Measurements from ENCODE around the gene ZNF438. TPM values are rescaled to one million over a fixed set of nuclear protein-coding genes. Genes with fewer than 3 reads are reported as not detected.

The ZNF438 gene
- total RNA-seq, 1 donor from 2014 or later: 1.7 TPM

GRCh38 chr10:30928742-30929141 is 102.9 kb downstream of the ZNF438 start:
- peaks cover 0 to 9% of the 10 kb centered on the region in 2 donors for H3K9me3 ChIP-seq
- H3K36me3 ChIP-seq: peaks cover 6 to 28% of the 10 kb centered on the region in 2 donors
- no peak overlapping the region for H3K27ac ChIP-seq
- no peaks in the 10 kb centered on the region for H3K4me1 ChIP-seq
- no peaks in the 10 kb centered on the region for H3K27me3 ChIP-seq
- no peak for DNase-seq (ENCODE audit: low spot score in 2 of 2)
- intact Hi-C loops (cut with DNase I): no loop called here
- TF ChIP-seq, protein P1, sequence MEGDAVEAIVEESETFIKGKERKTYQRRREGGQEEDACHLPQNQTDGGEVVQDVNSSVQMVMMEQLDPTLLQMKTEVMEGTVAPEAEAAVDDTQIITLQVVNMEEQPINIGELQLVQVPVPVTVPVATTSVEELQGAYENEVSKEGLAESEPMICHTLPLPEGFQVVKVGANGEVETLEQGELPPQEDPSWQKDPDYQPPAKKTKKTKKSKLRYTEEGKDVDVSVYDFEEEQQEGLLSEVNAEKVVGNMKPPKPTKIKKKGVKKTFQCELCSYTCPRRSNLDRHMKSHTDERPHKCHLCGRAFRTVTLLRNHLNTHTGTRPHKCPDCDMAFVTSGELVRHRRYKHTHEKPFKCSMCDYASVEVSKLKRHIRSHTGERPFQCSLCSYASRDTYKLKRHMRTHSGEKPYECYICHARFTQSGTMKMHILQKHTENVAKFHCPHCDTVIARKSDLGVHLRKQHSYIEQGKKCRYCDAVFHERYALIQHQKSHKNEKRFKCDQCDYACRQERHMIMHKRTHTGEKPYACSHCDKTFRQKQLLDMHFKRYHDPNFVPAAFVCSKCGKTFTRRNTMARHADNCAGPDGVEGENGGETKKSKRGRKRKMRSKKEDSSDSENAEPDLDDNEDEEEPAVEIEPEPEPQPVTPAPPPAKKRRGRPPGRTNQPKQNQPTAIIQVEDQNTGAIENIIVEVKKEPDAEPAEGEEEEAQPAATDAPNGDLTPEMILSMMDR (IDR thresholded peaks at IDR 0.05): no peak
- no peak overlapping the region for H3K4me3 ChIP-seq

DNA sequence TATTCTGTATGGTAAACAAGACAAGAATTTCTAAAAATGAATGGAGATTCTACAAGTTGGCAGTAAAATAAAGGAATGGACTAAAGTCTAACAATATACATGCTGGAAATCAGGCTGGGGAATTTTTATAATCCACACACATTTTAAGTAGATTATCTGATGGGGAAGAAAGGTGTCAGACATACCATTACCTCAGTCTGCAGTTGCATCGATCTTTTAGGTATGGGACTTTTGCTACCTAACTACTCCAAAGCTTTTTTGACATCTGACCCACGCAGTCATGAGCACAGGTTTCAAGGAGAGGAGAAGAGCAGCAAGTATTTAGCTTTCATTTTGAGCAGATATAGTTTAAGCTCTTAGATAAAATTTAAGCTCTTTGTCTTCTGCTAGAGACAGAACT is 113.0 kb downstream of the ZNF438 start:
- DNase-seq (ENCODE audit: low spot score in 2 of 2): no peak
- no peak overlapping the region for H3K4me3 ChIP-seq
- no peak overlapping the region for H3K27ac ChIP-seq
- no peaks in the 10 kb centered on the region for H3K4me1 ChIP-seq
- no peaks in the 10 kb centered on the region for H3K27me3 ChIP-seq
- H3K36me3 ChIP-seq: peaks cover 0 to 7% of the 10 kb centered on the region in 2 donors
- H3K9me3 ChIP-seq: no peaks in the 10 kb centered on the region
- intact Hi-C loops (cut with DNase I): no loop called here
- TF ChIP-seq, protein P1 (IDR thresholded peaks at IDR 0.05): no peak

DNA sequence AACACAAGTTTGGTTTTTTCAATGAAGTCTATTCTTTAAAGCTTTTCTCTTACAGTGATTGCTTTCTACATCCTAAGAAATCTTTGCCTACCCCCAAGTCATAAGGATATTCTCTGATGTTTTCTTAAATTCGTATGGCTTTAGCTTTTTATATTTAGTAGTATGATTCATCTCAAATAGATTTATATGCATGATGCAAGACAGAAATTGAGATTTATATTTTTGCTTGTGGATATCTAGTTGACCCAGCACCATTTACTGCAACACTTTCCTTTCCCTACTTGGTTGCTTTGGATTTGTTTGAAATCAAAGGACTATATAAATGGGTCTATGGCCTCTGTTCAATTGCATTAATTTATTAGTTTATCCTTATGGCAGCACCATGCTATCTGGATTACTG is 113.9 kb downstream of the ZNF438 start:
- Histone ChIP-seq H3K36me3 (peaks cover 0 to 5% of the 10 kb centered on the region in 2 donors), H3K9me3 (no peaks in the 10 kb centered on the region), H3K4me3 (no peak overlapping the region), H3K27ac (no peak overlapping the region), H3K27me3 (no peaks in the 10 kb centered on the region), H3K4me1 (no peaks in the 10 kb centered on the region)
- TF ChIP-seq, protein P1 (IDR thresholded peaks at IDR 0.05): no peak
- DNase-seq (ENCODE audit: low spot score in 2 of 2): no peak
- intact Hi-C loops (cut with DNase I): no loop called here

- TF ChIP-seq, protein P1 (IDR thresholded peaks at IDR 0.05): no peak
- Histone ChIP-seq H3K36me3 (peaks cover 0 to 4% of the 10 kb centered on the region in 2 donors), H3K9me3 (no peaks in the 10 kb centered on the region), H3K4me1 (no peaks in the 10 kb centered on the region), H3K4me3 (no peak overlapping the region), H3K27ac (no peak overlapping the region), H3K27me3 (no peaks in the 10 kb centered on the region)
- intact Hi-C loops (cut with DNase I): no loop called here
- DNase-seq (ENCODE audit: low spot score in 2 of 2): no peak
These were observed 114.6 kb downstream of the ZNF438 start for GRCh38 chr10:30917067-30917466.

- Histone ChIP-seq H3K4me1 (no peaks in the 10 kb centered on the region), H3K27ac (no peak overlapping the region), H3K4me3 (no peak overlapping the region), H3K36me3 (no peaks in the 10 kb centered on the region), H3K9me3 (no peaks in the 10 kb centered on the region), H3K27me3 (no peaks in the 10 kb centered on the region)
- intact Hi-C loops (cut with DNase I): no loop called here
- TF ChIP-seq, protein P1 (IDR thresholded peaks at IDR 0.05): no peak
- no peak for DNase-seq (ENCODE audit: low spot score in 2 of 2)
These were observed 116.5 kb downstream of the ZNF438 start for GRCh38 chr10:30915146-30915545.

GRCh38 chr10:30911303-30911863 is 120.3 kb downstream of the ZNF438 start:
- intact Hi-C loops (cut with DNase I): no loop called here
- Histone ChIP-seq H3K4me1 (no peaks in the 10 kb centered on the region), H3K4me3 (no peak overlapping the region), H3K27ac (no peak overlapping the region), H3K27me3 (no peaks in the 10 kb centered on the region), H3K36me3 (peaks cover 5 to 9% of the 10 kb centered on the region in 2 donors), H3K9me3 (no peaks in the 10 kb centered on the region)
- no peak for DNase-seq (ENCODE audit: low spot score in 2 of 2)
- TF ChIP-seq, protein P1 (IDR thresholded peaks at IDR 0.05): no peak

Data from ascending aorta (tissue), 2 donors.